Neural cell (in vitro differentiated cells): ENCODE measurements around the gene ARHGEF37.

Experiments
- CTCF ChIP-seq: fragments of 450-650 bp; IDR thresholded peaks from 2 replicates; pipeline ENCODE4 v1.5.1; 2014; ENCODE audit warnings: antibody characterized with exemption, mild to moderate bottlenecking, moderate library complexity; ENCODE audit not compliant: poor library complexity, severe bottlenecking
- EP300 ChIP-seq: fragments of 450-650 bp; conservative IDR thresholded peaks from 2 replicates; pipeline ENCODE4 v1.6.1; 2014; ENCODE audit warnings: antibody characterized with exemption, mild to moderate bottlenecking, moderate library complexity; ENCODE audit not compliant: poor library complexity, severe bottlenecking
- EZH2 ChIP-seq: fragments of 200-600, 300-800 bp; shearing (Covaris generic), sonication (generic); IDR thresholded peaks from 2 replicates; pipeline ENCODE4 v1.6.1; 2014; ENCODE audit warnings: antibody characterized with exemption, low read length, borderline replicate concordance, mild to moderate bottlenecking; ENCODE audit not compliant: insufficient read depth, poor library complexity, severe bottlenecking
- MXI1 ChIP-seq: fragments of 450-650 bp; conservative IDR thresholded peaks from 2 replicates; pipeline ENCODE4 v1.6.1; 2014; ENCODE audit warnings: antibody characterized with exemption, mild to moderate bottlenecking; ENCODE audit not compliant: poor library complexity, severe bottlenecking
- POLR2AphosphoS5 ChIP-seq: IDR thresholded peaks from 2 replicates; pipeline ENCODE4 v1.6.1; 2012
- RAD21 ChIP-seq: fragments of 450-650 bp; conservative IDR thresholded peaks from 2 replicates; pipeline ENCODE4 v1.6.1; 2014; ENCODE audit warnings: antibody characterized with exemption, mild to moderate bottlenecking, moderate library complexity
- SMC3 ChIP-seq: fragments of 450-650 bp; conservative IDR thresholded peaks from 2 replicates; pipeline ENCODE4 v1.6.1; 2014; ENCODE audit warnings: antibody characterized with exemption, mild to moderate bottlenecking, moderate library complexity; ENCODE audit not compliant: poor library complexity
- TAF1 ChIP-seq: IDR thresholded peaks from 2 replicates; pipeline ENCODE4 v1.6.1; 2012; ENCODE audit warnings: low read depth

- peak; percentile 56 for TF ChIP-seq CTCF
- TF ChIP-seq MXI1 = no peak
- TF ChIP-seq TAF1 = no peak
- no peak for TF ChIP-seq EZH2
- no peak for TF ChIP-seq POLR2AphosphoS5
- no peak for TF ChIP-seq EP300
- TF ChIP-seq RAD21 = peak; percentile 36
- peak; percentile 58 for TF ChIP-seq SMC3
Observed at GRCh38 chr5:149667084-149667828, 86.0 kb downstream of the ARHGEF37 start.
